WERI-Rb-1 (cell line): ENCODE measurements around the gene COL6A3.

Experiments
- DNase-seq: peaks from one replicate; pipeline ENCODE4 v3.0.0-alpha.2; 2020
- H3K27ac ChIP-seq: fragments of 250-450 bp; sonication (Bioruptor Pico); 2 replicates; pipeline ENCODE4 v1.5.1; 2020; ENCODE audit warnings: mild to moderate bottlenecking, moderate library complexity
- H3K27me3 ChIP-seq: fragments of 250-450 bp; sonication (Bioruptor Pico); 2 replicates; pipeline ENCODE4 v1.5.1; 2021; ENCODE audit warnings: mild to moderate bottlenecking, low read depth, moderate library complexity; ENCODE audit not compliant: insufficient read depth, severe bottlenecking
- H3K36me3 ChIP-seq: fragments of 250-450 bp; sonication (Bioruptor Pico); 2 replicates; pipeline ENCODE4 v1.5.1; 2020; ENCODE audit warnings: mild to moderate bottlenecking, moderate library complexity
- H3K4me3 ChIP-seq: 2 replicates; pipeline ENCODE4 v1.5.1; 2011; ENCODE audit warnings: low read depth, mild to moderate bottlenecking, control low read depth, low read length
- H3K9me3 ChIP-seq: fragments of 250-450 bp; sonication (Bioruptor Pico); 2 replicates; pipeline ENCODE4 v1.5.1; 2021; ENCODE audit warnings: mild to moderate bottlenecking, moderate library complexity; ENCODE audit not compliant: severe bottlenecking
- CTCF ChIP-seq: IDR thresholded peaks from 2 replicates; pipeline ENCODE4 v1.5.1; 2011; ENCODE audit warnings: low read depth, mild to moderate bottlenecking, control low read depth, inconsistent platforms, low read length

The COL6A3 gene

GRCh38 chr2:237456200-237456843, 42.4 kb upstream of the COL6A3 start:
- no peak overlapping the region for H3K27ac ChIP-seq
- no peak for TF ChIP-seq CTCF
- H3K4me3 ChIP-seq = no peak overlapping the region
- no peaks in the 10 kb centered on the region for H3K36me3 ChIP-seq
- peaks cover 86% of the 10 kb centered on the region for H3K27me3 ChIP-seq
- no peak for DNase-seq
- H3K9me3 ChIP-seq = no peaks in the 10 kb centered on the region

GRCh38 chr2:237455764-237456163, 41.8 kb upstream of the COL6A3 start:
- Histone ChIP-seq H3K27ac (no peak overlapping the region), H3K27me3 (peaks cover 86% of the 10 kb centered on the region), H3K9me3 (no peaks in the 10 kb centered on the region), H3K4me3 (no peak overlapping the region), H3K36me3 (no peaks in the 10 kb centered on the region)
- DNase-seq = no peak
- TF ChIP-seq CTCF = no peak

- no peaks in the 10 kb centered on the region for H3K36me3 ChIP-seq
- H3K27me3 ChIP-seq = peaks cover 84% of the 10 kb centered on the region
- H3K9me3 ChIP-seq = peaks cover 5% of the 10 kb centered on the region
- H3K4me3 ChIP-seq = no peak overlapping the region
- H3K27ac ChIP-seq = no peak overlapping the region
- DNase-seq = no peak
- no peak for TF ChIP-seq CTCF
Observed at GRCh38 chr2:237453671-237454070, 39.7 kb upstream of the COL6A3 start.

- no peak for DNase-seq
- no peak for TF ChIP-seq CTCF
- no peak overlapping the region for H3K27ac ChIP-seq
- no peak overlapping the region for H3K4me3 ChIP-seq
- H3K36me3 ChIP-seq = no peaks in the 10 kb centered on the region
- H3K9me3 ChIP-seq = peaks cover 5% of the 10 kb centered on the region
- H3K27me3 ChIP-seq = peaks cover 87% of the 10 kb centered on the region
Observed at GRCh38 chr2:237452861-237453260, 38.9 kb upstream of the COL6A3 start.

GRCh38 chr2:237451643-237452469, 37.9 kb upstream of the COL6A3 start:
- no peak for DNase-seq
- H3K36me3 ChIP-seq = no peaks in the 10 kb centered on the region
- TF ChIP-seq CTCF = no peak
- no peak overlapping the region for H3K4me3 ChIP-seq
- H3K27ac ChIP-seq = no peak overlapping the region
- H3K27me3 ChIP-seq = peaks cover 95% of the 10 kb centered on the region
- H3K9me3 ChIP-seq = peaks cover 5% of the 10 kb centered on the region
